Renal cortical epithelial cell (primary cell): ENCODE results near the gene TADA2B. TPM values are rescaled to one million over a fixed set of nuclear protein-coding genes. Genes with fewer than 3 reads are reported as not detected.
"Not testable (repeated sequence)": the region's sequence is repeated elsewhere in the genome, so short reads cannot be mapped to it uniquely, and the experiment has no call there.

Experiments
- DNase-seq: peaks from one replicate; pipeline ENCODE4 v3.0.0-alpha.2; 2011; ENCODE audit warnings: low read depth
- total RNA-seq: library from RNA; depleted of rRNA; stranded (reverse); fragments of >200 nt; gene quantifications from 2 replicates; pipeline ENCODE4 v1.2.3, GENCODE V29; 2014

TADA2B gene
- total RNA-seq, 1 donor from 2014 or later, result 31.4 TPM

GRCh38 chr4:7078025-7078424 lies 34.9 kb downstream of the TADA2B start:
- DNase-seq, result no peak

GRCh38 chr4:7079483-7079882 lies 36.3 kb downstream of the TADA2B start:
- not testable (repeated sequence) for DNase-seq

GRCh38 chr4:7079909-7080308 lies 36.7 kb downstream of the TADA2B start:
- DNase-seq, result not testable (repeated sequence)

GRCh38 chr4:7083597-7084563 lies 40.7 kb downstream of the TADA2B start:
- no peak for DNase-seq

- not testable (repeated sequence) for DNase-seq
These were observed 41.4 kb downstream of the TADA2B start for GRCh38 chr4:7084564-7084961.

GRCh38 chr4:7086384-7086783 lies 43.2 kb downstream of the TADA2B start:
- DNase-seq, result no peak

GRCh38 chr4:7087036-7087435 lies 43.9 kb downstream of the TADA2B start:
- no peak for DNase-seq

- DNase-seq, result no peak
These were observed 46.2 kb downstream of the TADA2B start for GRCh38 chr4:7089213-7089986.

GRCh38 chr4:7092026-7092425 lies 48.9 kb downstream of the TADA2B start:
- DNase-seq, result no peak

- DNase-seq, result no peak
These were observed 51.7 kb downstream of the TADA2B start for GRCh38 chr4:7094916-7095315.

- DNase-seq, result no peak
These were observed 52.5 kb downstream of the TADA2B start for GRCh38 chr4:7095611-7096155.

- DNase-seq, result no peak
These were observed 53.1 kb downstream of the TADA2B start for GRCh38 chr4:7096236-7096635.

- DNase-seq, result peak; percentile 52
These were observed 58.7 kb downstream of the TADA2B start for GRCh38 chr4:7101692-7102515.

GRCh38 chr4:7102516-7102909 lies 59.3 kb downstream of the TADA2B start:
- DNase-seq, result not testable (repeated sequence)

- DNase-seq, result peak; percentile 54
These were observed 59.9 kb downstream of the TADA2B start for GRCh38 chr4:7103031-7103606.

- no peak for DNase-seq
These were observed 60.6 kb downstream of the TADA2B start for GRCh38 chr4:7103607-7104365.

GRCh38 chr4:7104366-7105031 lies 61.3 kb downstream of the TADA2B start:
- DNase-seq, result no peak

- no peak for DNase-seq
These were observed 62.1 kb downstream of the TADA2B start for GRCh38 chr4:7105276-7105675.

GRCh38 chr4:7107166-7107905 lies 64.2 kb downstream of the TADA2B start:
- no peak for DNase-seq
